ENCODE measurements around the gene UBA52. TPM values are rescaled to one million over a fixed set of nuclear protein-coding genes. Genes with fewer than 3 reads are reported as not detected.

Gene UBA52
- total and polyA plus RNA-seq, 2 of the 8 experiments (the other 6 are each of a cell fraction or from before 2014, with no cell fraction given), result 1,340 to 5,409 TPM

DNA sequence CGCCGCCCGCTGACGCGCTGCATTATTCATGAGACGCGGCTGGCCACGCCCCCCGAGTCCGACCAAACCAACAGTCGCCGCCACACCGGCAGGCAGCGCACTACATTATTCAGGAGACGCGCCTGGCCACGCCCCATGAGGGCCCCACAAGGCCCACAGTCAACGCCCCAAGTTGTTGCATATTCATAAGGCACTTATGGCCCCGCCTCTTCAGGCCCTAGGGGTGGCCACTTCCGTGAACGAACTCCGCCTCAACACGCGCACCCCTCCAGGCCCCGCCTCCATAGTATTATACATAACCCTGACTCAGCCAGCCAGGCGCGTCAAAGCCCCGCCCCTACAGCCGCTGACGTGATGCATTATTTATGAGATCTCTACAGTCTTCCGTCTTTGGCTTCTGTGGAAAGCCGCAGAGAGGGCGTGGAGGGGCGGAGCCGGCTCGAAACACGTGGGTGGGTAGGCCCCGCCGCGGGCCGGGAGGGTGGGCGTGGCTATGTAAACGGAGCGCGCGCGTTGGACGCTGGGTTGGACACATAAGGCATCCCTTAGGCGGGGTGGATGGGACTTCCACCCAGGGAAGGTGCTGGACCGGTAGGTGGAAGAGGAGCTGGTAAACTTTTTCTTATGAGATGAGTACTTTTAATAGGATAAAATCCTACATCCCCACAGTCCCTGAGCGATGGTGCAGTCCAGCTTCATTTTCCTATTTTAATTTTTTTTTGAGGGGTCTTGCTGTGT is 49.4 kb upstream of the UBA52 start:
- H3K36me3 ChIP-seq (ENCODE audit: control insufficient read depth in 2 of 4, insufficient read depth in 4 of 4, low read length in 3 of 4), result no peaks in the 10 kb centered on the region
- H3K4me2 ChIP-seq (ENCODE audit: insufficient read depth in 1 of 2, low read depth in 2 of 2, low read length in 2 of 2), result peak overlapping the region; percentile 20 to 69; a peak in 3 of 4 replicates
- H2AK5ac ChIP-seq (ENCODE audit: low read depth, low read length), result no peak overlapping the region
- H4K8ac ChIP-seq (ENCODE audit: extremely low read depth, insufficient read depth, low read length), result no peak overlapping the region
- peak overlapping the region in 2 of 4 experiments; percentile 25 to 38; a peak in 3 of 7 replicates for H3K9ac ChIP-seq (replicated peaks in 1 of 4; ENCODE audit: extremely low read depth in 1 of 4, low read depth in 3 of 4, low read length in 3 of 4)
- WGBS, 2 experiments (ENCODE audit: extremely low coverage in 1 of 2, insufficient coverage in 1 of 2, insufficient read length in 1 of 2, insufficient replicate concordance in 2 of 2, low coverage in 1 of 2, low lambda C conversion rate in 2 of 2, missing lambda C conversion rate in 1 of 2), result 5% methylated on average over 39 of the region's 51 CpGs; no CpG with 5 or more reads in 1 of the 2 experiments
- no peak overlapping the region for H3K23ac ChIP-seq (ENCODE audit: insufficient read length)
- H2AFZ ChIP-seq (ENCODE audit: low read length), result no peak overlapping the region
- H3K9me3 ChIP-seq (ENCODE audit: insufficient read depth in 2 of 2, low read depth in 1 of 2, low read length in 1 of 2), result no peaks in the 10 kb centered on the region
- H2BK20ac ChIP-seq (ENCODE audit: low read length), result no peak overlapping the region
- peaks cover 1 to 7% of the 10 kb centered on the region in 2 experiments for H4K20me1 ChIP-seq (replicated peaks in 1 of 2; ENCODE audit: control insufficient read depth in 1 of 2, insufficient read depth in 2 of 2, low read length in 2 of 2)
- H3K4me3 ChIP-seq (ENCODE audit: extremely low read depth in 1 of 4, insufficient read depth in 2 of 4, low read depth in 3 of 4, low read length in 4 of 4), result peak overlapping the region; percentile 88 to 98 (median 89); a peak in 6 of 8 replicates
- no peak overlapping the region; the same call in 1 of the 2 replicates for H2BK5ac ChIP-seq (ENCODE audit: low read depth, low read length)
- H3K79me2 ChIP-seq (ENCODE audit: control insufficient read depth in 1 of 2, insufficient read depth in 2 of 2, low read length in 2 of 2), result peaks cover 0 to 29% of the 10 kb centered on the region in 2 experiments; a peak in 2 of 4 replicates
- no peak overlapping the region; the same call in 1 of the 2 replicates for H2BK12ac ChIP-seq (ENCODE audit: low read depth, low read length)
- no peak overlapping the region for H2BK120ac ChIP-seq (replicated peaks; ENCODE audit: low read depth, low read length)
- ChIA-PET CTCF (ENCODE audit: partially characterized antibody) (interaction anchor here (0.7 to 32.9 kb wide), 11 partner anchors 9 to 689 kb away, joined by 3 to 458 read pairs (median 5); partner anchors contain the start of gene FKBP8), POLR2A (ENCODE audit: partially characterized antibody) (interaction anchor here (0.5 to 4.0 kb wide), 14 partner anchors 8 to 241 kb away, joined by 3 to 19 read pairs (median 4); partner anchors contain the start of genes JUND and UBA52)
- no peak overlapping the region for H3K14ac ChIP-seq (ENCODE audit: insufficient read length)
- no peak overlapping the region for H3K56ac ChIP-seq (replicated peaks; ENCODE audit: insufficient read length, low read depth, low read length)
- H4K5ac ChIP-seq (ENCODE audit: insufficient read length, low read depth, low read length), result no peak overlapping the region
- peak; percentile 24 for FAIRE-seq
- peak; percentile 100 for DNase-seq (ENCODE audit: low read depth in 1 of 2, low spot score in 2 of 2)
- no peak overlapping the region for H3K18ac ChIP-seq (ENCODE audit: extremely low read depth, low read length)
- H3K4ac ChIP-seq (replicated peaks; ENCODE audit: insufficient read length, low read depth, low read length), result no peak overlapping the region
- peaks cover 0 to 3% (median under 1%) of the 10 kb centered on the region in 4 experiments; a peak in 4 of 7 replicates for H3K4me1 ChIP-seq (replicated peaks in 1 of 4; ENCODE audit: control insufficient read depth in 3 of 4, insufficient read depth in 4 of 4, low read length in 3 of 4)
- H3K23me2 ChIP-seq (ENCODE audit: low read depth, low read length), result peaks cover 10% of the 10 kb centered on the region; the same call in 1 of the 2 replicates
- H3K27ac ChIP-seq (ENCODE audit: low read depth, low read length), result peak overlapping the region; percentile 76
- H3K79me1 ChIP-seq (ENCODE audit: low read depth, low read length), result peaks cover 7% of the 10 kb centered on the region
- no peaks in the 10 kb centered on the region; a peak in 1 of 7 replicates for H3K27me3 ChIP-seq (replicated peaks in 1 of 4; ENCODE audit: control insufficient read depth in 3 of 4, extremely low read depth in 1 of 4, insufficient read depth in 3 of 4, low read length in 3 of 4)
- H4K91ac ChIP-seq (replicated peaks; ENCODE audit: insufficient read length, low read length), result no peak overlapping the region
- H2BK15ac ChIP-seq (ENCODE audit: low read length), result no peak overlapping the region
- TF ChIP-seq RXRA (IDR thresholded peaks at IDR 0.05; ENCODE audit: insufficient read depth, low read depth, low read length), result no peak
- TF ChIP-seq GTF2F1 (IDR thresholded peaks at IDR 0.05; ENCODE audit: borderline replicate concordance, low read depth, low read length), result no peak
- TF ChIP-seq CBX8 (IDR thresholded peaks at IDR 0.05; ENCODE audit: borderline replicate concordance, low read depth, low read length), result no peak
- TF ChIP-seq JUN (IDR thresholded peaks at IDR 0.05; ENCODE audit: low read depth, low read length), result no peak
- peak; percentile 97 for TF ChIP-seq POU5F1 (IDR thresholded peaks at IDR 0.05; ENCODE audit: low read depth, low read length)
- peak; percentile 44 for TF ChIP-seq JUND (IDR thresholded peaks at IDR 0.05; ENCODE audit: low read length)
- no peak for TF ChIP-seq SIRT6 (IDR thresholded peaks at IDR 0.05; ENCODE audit: low read length)
- TF ChIP-seq EGR1 (IDR thresholded peaks at IDR 0.05; ENCODE audit: borderline replicate concordance, low read depth, low read length), result 0 out of 2 replicates have a peak, but pooled peaks have one; percentile 6
- peak; percentile 51; the same call in 1 of the 2 replicates for TF ChIP-seq TAF1 (IDR thresholded peaks at IDR 0.05; ENCODE audit: low read depth, low read length)
- 0 out of 2 replicates have a peak, but pooled peaks have one; percentile 29 for TF ChIP-seq CREB1 (IDR thresholded peaks at IDR 0.05)
